Activated CD8-positive, alpha-beta memory T cell treated with anti-CD3 and anti-CD28 coated beads, Interleukin-2, amount 50 U/mL, for 48 hours (primary cell): ENCODE data around the gene PLIN1.

Source experiments
- DNase-seq: peaks from one replicate; pipeline ENCODE4 v3.0.0-alpha.2; 2020

The PLIN1 gene

DNA sequence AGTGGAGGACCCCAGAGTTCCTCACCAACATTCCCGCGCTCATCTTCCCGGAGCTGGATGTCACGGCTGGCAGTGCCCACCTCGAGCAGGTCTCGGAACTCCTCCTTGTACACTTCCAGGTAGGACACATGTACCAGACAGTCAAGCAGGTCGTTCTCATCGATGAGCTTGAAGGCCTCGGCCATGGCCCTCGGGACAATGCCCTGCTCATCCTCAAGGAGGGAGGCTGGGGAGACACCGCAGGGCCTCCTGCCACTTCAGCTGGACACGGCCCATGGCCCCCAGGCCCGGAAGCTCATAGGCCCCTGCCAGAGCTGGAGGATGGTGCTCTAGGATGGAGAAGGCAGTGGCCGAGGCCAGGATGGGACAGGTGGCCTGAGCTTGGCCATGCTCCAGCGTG is 29.5 kb downstream of the PLIN1 start:
- peak; percentile 22 for DNase-seq

DNA sequence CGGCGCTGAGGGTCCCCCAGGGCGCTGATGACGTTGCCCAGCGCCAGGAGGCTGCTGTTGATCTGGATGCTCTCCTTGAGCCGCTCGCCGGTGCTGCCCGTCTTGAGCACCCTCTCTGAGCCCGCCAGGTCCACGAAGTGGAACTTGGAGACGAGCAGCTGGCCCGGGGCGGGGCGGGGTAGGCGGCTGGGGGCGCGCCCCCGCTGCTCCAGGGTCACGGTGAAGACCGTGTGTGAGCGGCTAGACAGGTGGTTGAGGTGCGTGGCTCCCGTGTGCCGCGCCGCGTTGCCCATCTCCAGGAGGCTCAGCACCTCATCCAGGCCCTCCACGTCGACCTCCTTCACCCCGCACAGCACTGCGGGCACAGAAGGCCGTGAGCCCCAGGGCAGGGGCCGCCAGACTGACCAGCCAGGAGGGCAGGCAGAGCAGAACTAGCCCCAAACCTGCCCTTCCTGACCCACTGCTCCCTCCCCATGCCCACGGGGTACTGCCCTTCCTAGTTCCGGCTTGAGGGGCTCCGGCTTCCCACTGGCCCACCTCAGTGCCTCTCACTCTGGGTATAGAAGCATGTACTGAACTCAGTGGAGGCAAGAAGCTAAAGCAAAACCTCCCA is 30.0 kb downstream of the PLIN1 start:
- peak; percentile 40 for DNase-seq

DNA sequence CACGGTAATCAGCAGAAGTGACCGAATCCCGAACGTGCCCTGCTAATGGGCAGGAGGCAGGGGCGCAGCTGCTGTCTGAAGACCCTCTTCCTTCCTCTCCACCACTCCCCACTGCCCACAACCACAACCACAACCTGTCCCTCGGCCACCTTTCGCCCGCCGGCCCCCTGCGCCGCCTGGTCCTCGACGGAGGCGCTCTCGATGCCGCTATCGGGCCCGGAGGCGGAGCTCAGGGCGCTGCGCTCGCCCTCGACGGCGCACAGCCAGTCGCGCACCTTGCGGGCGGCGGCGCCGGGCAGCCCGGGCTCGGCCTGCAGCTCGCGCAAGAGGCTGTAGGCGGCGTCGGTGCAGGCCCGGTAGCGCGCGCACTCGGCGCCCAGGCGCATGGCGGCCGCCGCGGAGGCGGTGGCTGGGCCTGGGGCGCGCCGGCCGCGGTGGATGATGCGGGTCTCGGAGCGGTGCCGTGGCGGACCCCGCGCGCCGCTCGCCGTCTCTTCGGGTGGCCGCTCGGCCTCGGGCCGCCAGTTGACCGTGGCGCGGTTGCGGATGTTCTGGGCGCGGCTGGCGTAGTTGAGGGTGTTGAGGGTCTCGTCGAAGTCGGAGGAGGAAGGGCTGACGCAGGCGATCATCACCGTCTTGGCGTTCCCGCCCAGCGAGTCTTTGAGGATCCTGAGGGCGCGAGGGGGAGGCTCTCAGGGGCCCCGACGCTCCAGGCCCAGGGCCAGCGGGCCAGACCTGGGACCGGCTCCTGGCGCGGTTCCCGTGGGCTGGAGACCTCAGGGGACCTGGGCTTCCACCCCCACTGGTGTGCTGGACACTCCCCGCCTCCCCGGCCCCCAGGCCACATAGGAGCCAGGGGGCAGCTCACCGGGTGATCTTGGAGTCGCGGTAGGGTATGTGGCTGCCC is 30.8 kb downstream of the PLIN1 start:
- DNase-seq = peak; percentile 35

DNA sequence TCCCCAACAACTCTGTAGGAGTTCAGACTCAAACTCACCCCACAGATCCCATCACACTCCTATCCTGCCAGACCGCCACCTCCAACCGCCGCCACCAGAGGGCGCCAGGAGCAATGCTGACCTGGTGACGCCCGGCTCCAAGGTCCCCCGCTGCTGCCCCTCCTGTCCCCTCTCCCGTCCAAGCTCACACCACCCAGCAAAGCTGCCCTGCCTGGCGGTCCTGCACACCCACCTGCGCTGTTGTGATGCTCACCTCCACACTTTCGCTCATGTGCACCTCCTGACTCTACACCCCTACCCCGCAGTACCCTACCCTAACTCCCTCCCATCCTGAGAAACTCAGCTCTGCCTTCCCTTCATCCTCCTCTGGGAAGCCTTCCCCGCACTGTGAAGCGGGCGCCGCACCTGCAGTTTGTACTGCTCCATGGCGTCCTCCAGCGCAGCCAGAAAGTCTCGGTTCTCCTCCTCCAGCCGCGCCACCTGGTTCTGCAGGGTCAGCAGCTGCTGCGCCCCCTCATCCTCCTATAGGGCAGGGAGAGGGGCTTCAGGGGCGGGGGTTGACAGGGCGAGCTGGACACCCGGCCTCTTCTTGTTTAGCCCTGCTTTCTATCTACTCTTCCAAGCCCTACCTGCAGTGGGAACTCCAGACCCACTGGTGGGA is 31.8 kb downstream of the PLIN1 start:
- peak; percentile 95 for DNase-seq

DNA sequence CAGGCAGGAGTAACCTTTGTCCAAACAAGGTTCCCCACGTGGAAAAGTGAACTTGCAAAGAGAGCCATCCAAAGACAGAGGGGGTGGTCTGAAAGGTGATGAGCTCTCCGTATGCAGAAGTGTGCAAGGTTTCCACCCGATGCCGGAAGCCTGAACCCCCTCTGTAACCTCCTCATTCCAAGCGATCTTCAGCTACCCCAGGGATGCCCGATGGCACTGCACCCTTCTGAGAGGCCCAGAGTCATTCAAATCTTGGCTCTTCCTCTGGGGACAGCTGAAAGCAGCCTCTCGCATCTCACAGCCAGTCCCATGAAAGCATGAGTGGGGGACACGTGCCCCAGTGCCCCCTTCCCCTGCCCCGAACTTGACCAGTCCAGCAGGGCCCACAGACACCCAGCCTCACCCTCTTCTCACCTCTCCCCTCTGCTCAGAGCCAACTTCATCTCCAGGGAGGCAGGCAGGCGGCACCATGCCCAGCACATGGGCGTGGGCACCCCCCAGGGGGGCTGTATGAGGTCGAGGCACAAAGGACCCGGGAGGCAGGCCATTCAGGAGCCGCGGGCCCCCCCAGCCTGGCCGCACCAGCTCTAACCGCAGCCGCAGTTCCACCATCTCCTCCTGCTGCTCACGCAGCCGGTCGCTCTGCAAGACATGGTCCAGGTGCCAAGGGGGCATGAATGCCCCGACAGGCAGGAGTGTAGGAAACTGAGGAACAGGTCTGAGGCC is 32.6 kb downstream of the PLIN1 start:
- DNase-seq = peak; percentile 37

DNA sequence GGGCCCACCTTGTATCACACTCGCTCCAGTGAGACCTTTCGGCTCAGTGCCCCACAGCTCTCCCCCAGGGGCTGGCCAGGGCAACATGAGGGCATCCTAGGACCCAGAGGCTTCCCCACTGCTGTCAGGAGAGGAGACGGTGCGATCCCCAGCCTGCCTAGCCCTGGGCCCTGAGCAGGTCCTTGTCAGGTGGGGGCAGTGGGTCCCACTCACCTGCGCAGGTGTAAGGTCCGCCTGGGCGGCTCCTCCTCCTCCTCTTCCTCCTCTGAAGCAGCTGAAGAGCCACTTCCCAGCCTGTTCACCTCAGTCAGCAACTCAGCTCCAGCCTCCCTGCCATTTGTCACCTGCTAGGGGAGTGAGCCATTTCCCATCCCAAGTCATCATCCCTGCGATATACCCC is 33.5 kb downstream of the PLIN1 start:
- no peak for DNase-seq

DNA sequence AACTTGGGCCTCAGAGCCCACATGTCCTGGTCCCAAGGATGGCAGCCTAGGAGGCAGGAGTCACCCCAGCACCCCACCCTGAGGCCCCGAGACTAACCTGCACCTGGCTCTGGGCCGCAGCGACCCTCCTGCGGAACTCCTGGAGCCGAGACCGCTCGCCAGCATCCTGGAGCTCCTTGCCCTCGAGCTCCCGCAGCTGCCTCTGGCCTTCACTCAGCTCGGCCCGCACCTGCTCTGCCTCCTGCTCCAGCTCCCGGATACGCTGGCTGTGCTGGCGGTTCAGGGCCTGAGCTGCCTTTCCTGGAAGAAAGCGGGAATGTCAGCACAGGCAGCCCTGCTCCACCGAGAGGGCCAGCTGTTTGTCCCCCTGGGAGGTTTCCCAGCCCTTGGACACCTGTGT is 37.1 kb downstream of the PLIN1 start:
- peak; percentile 35 for DNase-seq

DNA sequence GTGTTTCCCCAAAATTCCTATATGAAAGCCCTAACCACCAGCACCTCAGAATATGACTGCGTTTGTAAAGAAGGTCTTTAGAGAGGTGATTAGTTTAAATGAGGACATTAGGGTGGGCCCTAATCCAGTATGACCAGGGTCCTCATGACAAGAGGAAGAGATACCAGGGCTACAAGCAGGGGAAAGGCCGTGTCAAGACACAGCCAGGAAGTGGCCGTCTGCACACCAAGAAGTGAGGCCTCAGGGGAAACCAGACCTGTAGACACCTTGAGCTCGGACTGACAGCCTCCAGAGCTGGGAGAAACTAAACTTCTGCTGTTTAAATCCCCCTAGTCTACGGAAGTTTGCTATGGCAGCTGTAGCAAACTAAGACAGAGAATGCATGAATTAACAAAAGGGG is 38.1 kb downstream of the PLIN1 start:
- peak; percentile 26 for DNase-seq

DNA sequence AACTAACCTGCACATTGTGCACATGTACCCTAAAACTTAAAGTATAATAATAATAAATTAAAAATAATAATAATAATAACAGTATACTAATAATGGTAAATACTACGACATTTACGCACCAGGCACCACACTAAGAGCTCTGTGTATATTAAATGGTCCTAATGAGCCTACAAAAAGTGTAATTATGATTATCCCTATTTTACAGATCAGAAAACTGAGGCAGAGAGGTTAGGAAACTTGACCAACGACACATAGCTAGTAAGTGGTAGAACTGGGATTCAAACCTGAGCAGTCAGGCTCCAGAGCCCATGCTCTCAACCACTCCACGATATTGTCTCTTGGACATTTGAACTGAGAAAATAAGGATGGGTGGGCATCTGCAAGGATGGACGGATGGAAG is 38.9 kb downstream of the PLIN1 start:
- DNase-seq = peak; percentile 25

DNA sequence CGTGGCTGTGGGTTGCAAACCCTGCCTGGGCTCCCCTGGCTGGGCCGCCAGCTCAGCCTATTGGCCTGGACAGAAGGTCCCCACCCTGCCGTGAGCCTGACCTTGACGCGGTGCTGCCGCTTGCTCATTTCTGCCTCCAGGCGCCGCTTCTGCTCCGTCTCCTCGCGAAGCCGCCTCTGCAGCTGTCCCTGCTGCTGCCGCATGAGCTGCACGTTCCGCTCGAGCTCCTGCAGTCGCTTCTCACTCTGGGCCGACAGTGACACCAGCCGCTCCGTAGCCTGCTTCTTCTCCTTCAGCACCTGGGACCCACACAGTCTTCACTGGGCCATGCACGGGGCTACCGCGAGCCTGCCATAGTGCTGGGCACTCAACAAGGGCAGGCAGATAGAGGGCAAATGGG is 45.6 kb downstream of the PLIN1 start:
- peak; percentile 48 for DNase-seq

DNA sequence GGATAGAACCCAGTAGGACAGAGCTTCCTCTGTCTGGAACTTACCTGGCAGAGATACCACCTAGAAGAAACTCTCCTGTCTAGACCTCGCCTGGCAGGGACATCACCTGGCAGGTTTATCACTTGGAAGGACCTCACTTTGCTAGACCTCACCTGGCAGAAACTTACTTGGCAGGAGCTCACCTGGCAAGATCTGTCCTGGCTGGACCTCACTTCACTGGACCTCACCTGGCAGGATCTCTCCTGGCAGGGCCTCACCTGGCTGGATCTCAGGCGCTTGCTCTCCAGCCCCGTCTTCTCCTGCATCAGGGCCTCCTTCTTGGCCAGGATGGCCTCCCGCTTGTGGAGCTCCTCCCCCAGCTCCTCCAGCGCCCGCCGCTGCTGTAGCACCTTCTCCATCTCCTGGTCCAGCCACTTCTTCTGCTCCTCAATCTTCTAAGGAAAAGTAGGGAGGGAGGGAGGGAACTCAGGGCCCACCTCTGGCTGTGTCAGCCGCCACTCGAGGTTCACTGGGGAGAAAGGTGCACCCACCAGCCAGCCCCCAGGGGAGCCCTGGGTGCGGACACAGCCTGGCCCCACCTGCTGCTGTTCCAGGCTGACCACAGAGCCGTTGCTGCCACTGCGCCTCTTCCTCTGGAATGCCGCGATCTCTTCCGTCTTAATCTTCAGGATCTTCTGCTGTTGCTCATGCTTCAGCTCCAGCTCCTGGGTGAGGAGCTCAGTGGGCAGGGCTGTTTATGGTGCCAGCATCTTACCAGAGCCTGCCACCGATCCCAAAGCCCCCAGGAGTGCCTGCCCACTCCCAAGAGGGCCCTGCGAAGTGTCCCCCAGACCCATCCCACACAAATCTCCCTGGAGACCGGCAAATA is 46.4 kb downstream of the PLIN1 start:
- peak; percentile 45 for DNase-seq

DNA sequence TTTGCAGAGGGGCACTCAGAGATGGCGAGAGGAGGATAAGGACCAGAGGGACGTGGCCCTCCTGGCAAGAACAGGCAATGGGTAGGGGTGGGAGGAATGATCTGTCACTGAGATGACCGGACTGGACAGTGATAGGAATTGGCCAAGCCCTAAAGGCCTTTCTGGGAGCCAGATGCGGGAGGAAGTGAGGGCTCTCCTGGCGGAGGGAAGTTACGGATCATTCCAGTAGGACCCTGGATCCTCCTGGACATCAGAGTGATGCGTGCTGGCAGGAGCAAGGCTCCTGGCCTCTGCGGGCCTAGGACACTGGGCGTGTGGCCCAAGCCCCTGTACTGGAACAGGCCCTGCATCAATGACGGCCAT is 47.3 kb downstream of the PLIN1 start:
- peak; percentile 47 for DNase-seq

DNA sequence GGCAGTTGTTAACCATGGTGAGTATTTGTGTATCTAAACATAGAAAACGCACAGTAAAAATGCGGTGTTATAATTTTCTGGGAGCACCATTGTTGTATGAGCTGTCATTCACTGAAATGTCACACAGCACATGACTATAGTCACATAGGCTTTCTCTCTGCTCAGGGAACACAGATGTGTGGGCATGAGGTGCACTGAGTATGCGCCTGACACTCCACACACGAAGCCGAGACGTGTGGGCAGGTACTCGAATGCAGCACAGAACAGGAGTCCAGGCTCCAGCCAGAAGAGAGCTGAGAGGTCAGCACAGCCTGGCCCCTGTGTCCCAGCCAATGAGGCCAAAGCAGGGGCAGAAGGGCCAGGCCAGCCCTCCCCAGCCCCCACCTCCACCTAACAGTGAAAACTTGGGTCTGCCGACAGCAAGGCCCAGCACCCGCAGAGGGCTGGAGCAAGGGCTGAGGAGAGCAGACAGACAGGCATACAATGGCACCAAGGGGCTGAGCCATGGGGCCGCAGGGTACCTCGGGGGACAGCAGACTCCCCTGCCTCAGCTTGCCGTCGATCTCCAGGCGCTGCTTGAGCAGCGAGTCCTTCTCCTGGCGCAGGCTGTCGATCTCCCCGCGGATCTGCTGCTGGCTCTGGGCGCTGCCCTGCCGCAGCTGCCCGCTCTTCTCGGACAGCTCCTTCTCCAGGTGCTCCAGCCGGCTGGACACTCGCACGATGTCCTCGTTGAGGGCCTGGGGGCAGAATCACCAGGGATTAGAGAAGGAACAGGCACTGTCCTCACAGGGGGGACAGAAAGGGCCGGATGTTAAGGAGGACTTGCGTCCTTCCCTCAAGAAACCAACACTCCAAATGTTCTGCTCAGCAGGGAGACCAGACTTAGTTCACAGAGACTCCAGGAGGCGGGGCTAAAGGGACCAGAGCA is 47.9 kb downstream of the PLIN1 start:
- DNase-seq = peak; percentile 50

DNA sequence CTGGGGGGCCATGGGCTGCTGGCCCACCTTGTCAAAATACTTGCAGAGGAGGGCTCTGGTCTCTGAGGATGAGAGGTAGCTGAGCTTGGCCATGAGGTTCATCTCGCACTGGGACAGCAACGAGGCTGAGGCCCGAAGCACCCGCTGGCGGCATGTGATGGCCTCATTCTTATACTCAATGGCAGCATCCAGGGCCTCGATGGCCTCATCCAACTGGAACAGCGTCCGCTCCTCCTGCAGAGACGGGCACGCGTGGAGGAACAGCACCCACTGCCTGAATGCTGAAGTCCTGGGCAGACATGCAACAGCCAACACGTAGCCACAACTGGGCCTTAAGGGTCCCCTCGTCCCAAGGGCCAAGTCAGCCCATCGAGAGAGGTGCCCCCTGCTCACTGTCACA is 48.9 kb downstream of the PLIN1 start:
- DNase-seq = peak; percentile 47

DNA sequence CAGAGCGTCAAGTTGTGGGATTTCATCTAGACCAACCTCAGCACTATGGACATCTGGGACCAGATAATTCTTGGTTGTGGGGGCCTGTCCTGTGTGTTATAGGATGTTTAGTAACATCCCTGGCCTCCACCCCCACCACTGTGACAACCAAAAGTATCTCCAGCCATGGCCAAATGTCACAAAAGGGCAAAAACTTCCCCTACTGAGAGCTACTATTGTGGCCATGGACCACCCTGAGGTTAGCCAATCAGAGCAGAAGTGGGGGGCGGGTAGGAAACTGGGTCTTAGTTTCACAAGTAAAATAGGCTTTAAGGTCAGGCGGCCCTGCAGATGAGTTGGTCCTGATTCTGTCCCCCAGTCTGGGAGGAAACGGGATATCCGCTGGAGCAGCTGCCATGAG is 49.3 kb downstream of the PLIN1 start:
- no peak for DNase-seq

DNA sequence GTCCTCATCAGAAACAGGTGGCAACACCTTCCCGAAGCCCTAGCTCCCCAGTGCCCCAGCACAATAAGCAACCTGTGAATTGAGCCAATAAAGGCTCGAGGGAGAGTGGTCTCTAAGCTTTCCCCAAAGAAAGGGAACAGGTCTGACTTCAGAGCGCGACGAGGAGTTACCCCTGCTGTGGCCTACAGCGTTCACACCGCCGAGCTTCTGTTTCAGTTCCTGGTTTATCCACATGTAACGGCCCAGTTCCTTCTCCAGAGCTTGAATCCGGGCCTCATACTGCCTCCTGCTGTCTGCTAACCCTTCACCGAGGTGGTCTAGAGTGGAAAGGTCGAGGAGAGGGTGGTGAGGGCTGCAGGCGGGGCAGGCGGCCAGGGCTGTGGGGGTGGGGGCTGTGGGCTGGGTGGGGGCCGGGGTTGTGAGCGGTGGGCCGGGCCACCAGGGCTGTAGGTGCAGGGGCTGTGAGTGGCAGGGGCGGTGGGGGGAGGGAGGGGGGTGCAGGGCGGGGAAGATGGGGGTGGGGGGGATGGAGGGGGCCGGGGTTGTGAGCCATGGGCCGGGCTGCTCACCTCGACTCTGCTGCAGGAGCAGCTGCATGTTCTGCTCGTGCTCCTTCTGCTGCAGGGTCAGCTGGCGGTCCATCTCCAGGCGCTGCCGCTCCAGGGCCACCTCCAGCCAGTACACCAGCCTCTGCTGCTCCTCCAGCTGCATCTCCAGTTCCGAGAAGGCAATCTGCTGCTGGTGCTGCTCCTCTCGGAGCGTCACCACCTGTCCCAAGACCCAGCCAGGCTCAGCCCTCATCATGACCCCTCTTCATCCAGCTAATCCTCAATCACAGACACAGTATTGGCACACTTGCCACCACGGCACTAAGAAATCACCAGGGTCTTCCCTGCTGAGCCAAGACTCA is 50.1 kb downstream of the PLIN1 start:
- peak; percentile 38 for DNase-seq

DNA sequence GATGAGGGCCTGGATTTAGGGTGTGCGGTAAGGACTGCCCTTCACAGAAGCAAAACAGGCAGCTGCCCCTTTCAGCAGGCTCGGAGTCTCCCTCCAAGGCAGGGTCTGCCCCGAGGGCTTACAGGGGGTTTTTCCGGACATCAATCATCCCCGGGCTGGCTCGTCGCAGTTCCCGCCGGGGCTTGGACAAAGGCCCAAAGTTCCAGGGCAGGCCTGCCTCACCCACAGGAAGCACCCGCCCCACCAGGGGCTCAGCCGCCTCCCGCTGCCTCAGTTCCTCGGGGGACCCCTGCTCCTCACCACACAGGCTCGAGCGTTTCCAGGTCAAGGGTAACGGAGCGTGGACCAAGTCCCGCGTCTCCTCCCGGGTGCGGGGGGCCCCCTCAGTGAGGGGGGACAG is 50.9 kb downstream of the PLIN1 start:
- no peak for DNase-seq

DNA sequence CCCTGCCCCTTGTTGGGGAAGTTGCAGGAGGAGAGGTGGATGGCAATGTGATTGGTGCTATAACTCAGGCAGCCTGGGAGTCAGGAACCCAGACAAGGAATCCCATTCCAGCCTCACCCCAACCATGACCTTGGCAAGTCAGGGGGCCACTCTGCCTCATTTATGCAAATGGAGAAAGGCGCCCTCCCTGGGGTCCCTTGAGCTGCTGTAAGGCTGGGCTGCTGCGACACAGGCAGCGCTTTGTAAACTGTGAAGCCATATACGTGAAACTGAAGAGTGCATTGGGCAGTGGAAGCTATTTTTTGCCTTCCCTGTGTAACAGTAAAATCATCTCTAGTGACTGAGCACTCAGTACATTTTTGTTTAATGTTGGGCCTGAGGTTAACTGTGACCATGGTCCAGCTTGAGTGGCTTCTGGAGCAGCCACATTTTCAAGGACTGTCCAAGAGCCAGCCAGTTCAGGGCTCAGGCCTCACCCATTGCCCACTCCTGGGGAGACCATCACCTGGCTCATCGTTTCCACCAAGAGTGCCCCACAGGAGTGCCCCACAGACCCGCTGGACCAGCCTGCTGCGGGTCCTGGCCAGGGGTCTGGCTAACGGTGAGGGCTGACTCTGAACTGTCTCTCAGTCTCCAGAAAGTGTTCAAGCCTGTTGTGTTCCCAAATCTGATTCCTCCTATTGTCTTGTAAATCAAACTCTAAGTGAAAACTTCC is 51.8 kb downstream of the PLIN1 start:
- no peak for DNase-seq

DNA sequence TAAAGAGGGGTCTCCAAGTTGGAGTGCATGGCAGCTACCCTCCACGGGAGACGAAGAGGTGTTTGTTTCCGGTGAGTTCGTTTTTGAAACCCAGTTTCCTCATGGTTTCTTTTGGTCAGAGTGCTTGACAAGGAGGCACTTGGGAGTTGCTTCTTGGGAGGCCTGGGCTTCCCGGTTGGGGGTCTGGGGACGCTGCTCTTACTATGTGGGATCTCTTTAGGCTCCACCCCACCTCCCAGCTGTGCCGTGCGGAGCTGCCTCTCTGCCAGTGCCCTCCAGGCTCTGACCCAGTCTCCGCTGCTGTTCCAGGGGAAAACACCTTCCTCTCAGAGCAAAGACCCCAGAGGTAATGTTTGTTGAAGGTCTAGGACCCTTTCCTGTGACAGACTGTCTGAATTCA is 53.5 kb downstream of the PLIN1 start:
- no peak for DNase-seq
